GM19372 (cell line): Measurements from ENCODE around the gene MLANA.
"Not testable (repeated sequence)": the region's sequence is repeated elsewhere in the genome, so short reads cannot be mapped to it uniquely, and the experiment has no call there.

Source experiments
- ATAC-seq: cut with Tn5 transposase; IDR thresholded peaks from one replicate; pipeline ENCODE4 v1.9.1; 2021; ENCODE audit warnings: mild to moderate bottlenecking, low read depth, moderate library complexity; ENCODE audit not compliant: unreplicated experiment

MLANA gene

GRCh38 chr9:5869315-5870019 is 21.2 kb upstream of the MLANA start:
- ATAC-seq, result no peak

DNA sequence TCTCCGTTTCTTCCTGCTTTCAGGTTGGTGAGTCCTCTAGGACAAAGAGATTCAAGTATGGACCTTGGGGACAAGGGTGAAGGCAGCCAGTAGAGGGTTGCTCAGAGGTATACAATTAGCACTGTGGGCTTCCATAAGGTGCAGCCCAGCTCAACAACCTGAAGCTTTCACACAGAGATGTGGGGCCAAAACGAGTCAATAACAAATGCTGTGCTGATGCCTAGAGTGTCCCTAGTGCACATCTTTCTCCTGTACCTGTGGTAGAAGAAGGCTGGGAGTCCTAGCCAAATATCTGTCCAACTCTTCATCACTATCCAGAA is 20.7 kb upstream of the MLANA start:
- ATAC-seq, result no peak

GRCh38 chr9:5870691-5871090 is 20.0 kb upstream of the MLANA start:
- no peak for ATAC-seq

DNA sequence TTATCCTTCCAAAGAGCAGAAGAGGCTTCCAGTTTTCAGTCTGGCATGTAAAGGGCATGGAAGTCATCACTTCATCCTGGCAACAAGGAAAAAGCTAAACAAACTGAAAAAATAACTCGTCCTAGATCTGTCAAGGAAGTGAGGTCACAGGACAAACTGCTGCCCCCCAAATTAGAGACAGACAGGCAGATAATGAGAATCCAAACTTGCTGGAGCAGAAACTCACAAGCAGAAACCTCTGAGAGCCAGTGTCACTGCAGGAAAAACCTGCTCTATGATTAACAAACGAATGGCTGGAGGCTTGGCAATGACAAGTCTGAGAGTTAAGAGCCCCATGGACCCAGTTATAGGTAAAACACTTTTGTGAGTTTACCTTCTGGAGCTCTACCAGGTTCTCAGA is 18.9 kb upstream of the MLANA start:
- ATAC-seq, result no peak

DNA sequence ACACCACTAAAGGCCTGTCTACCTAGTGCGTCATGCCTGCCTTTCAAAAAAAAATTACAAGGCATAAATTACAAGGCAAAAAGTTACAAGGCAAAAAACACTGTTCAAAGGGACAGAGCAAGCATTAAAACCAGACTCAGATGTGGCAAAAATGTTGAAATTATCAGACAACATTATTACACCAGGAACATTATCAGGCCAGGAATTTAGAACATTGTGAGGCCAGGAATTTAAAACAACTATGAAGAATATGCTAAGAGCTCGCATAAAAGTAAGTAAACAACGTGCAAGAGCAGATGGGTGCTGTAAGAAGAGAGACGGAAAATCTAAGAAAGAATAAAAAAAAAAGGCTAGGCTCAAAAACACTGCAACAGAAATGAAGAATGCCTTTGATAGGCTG is 18.2 kb upstream of the MLANA start:
- ATAC-seq, result no peak

- no peak for ATAC-seq
These were observed 17.2 kb upstream of the MLANA start for GRCh38 chr9:5873439-5873838.

DNA sequence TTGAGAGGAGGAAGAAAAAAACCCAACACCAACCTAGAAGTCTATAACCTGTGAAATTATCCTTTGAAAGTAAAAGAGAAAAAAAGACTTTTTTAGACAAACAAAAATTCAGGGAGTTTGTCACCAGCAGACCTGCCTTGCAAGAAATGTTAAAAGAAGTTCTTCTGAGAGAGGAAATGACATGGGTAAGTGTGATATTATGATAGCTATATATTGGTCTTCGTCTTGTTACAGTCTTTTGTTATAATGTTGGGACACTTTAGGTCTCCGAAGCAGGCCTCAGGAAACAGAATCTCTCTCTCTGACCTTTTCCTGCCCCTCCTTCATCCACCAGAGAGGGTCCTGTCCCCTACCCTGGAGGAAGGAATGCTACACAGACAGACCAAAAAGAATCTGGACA is 16.6 kb upstream of the MLANA start:
- ATAC-seq, result no peak

DNA sequence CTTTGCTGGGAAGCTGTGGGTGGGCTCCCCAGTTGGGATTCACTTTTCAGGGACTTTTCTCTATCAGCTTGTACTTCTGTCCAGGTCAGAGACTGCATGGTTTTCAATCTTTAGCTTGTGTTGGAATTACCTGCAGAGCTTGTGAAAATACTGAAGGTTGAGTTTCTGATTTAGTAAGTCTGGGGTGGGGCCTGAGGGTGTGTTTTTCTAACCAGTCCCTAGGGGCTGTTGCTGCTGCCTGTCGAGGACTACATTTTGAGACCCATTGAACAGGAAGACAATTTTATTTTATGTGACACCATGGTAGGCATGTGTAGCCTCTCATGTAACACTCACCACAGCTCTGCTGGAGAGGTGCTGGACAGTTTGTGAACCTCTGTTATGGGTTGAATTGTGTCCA is 14.7 kb upstream of the MLANA start:
- no peak for ATAC-seq

DNA sequence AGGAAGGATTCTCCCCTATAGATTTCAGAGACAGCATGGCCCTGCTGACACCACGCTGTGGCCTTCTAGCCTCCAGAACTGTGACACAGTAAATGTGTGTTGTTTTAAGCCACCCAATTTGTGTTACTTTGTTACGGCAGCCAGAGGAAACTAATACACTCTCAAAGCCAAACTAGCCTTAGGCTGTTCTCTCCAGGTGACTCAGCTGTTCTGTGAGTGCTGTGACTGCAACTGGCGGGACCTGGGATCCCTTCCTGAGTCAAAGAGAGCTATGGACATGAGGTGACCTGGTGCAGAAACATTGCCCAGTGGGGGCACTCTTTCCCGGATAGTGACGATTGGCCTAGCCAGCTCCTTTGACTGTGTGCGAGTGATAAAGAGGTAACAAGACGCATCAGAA is 14.0 kb upstream of the MLANA start:
- ATAC-seq, result no peak

DNA sequence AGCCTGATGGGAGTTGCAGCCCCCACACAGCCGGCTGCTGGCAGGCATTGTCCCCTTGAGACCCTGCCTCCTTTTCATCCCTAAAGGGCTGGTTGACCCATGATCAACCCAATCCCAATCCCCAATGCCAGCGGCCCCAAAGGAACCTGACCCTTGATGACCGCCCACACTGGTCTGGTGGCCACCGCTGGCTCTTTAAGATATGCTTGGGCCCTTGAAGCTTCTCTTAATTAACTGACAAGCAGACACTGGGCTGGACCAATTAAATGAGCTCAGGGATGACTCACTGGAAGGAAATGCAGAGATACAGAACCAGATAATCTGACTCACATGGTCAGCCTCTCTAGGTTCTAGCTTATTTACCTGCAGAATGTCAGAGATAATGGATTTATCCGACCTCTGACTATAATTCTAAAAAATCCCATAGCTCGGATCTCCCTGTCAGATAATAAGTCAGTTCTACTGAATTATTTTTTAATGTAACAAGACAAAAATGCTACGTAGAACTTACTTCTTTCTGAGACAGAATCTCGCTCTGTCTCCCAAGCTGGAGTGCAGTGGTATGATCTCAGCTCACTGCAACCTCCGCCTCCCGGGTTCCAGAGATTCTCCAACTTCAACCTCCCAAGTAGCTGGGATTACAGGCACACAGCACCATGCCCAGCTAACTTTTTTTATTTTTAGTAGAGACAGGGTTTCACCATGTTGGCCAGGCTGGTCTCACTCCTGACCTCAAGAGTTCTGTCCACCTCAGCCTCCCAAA is 11.1 kb upstream of the MLANA start:
- no peak for ATAC-seq

DNA sequence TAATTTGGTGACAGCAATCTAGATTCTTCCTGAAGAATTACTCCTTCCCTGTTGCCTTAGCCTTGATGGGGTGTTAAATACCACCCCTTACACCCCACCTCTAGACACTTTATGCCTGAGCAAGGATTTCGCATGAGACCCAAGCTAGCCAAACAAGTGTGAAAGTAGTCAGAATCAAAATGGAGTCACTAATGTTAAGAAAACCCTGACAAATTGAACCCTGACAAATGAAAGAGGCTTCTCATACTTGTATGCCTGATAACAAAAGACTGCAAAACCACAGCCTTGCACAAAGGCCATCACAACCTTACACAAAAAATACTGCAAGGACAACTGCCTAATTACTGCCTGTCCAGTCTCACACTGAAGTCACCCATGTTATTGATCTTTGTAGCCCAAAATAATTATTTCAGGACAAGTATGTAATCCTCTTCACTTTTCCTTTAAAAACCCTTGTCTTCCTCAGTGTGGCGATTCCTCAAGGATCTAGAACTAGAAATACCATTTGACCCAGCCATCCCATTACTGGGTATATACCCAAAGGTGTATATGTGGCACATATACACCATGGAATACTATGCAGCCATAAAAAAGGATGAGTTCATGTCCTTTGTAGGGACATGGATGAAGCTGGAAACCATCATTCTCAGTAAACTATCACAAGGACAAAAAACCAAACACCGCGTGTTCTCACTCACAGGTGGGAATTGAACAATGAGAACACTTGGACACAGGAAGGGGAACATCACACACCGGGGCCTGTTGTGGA is 8.3 kb upstream of the MLANA start:
- ATAC-seq, result not testable (repeated sequence)

DNA sequence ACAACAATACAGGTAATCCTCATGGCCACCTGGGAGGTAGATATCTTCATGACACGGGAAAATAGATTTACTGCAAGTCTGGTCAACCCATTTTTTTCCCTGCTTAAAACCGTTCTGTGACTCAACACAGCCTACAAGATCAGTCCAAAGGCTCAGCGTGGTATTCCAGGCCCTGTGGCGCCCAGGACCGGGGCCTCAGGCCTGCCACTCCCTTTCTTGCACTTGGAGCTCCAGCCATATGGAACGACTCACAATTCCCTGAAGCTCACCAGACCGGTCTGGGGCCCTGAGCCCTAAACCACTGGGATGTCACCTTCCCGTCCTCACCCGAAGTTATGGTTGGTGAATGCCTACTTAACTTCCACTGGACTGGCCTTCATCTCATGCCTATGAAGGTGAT is 6.5 kb upstream of the MLANA start:
- no peak for ATAC-seq

DNA sequence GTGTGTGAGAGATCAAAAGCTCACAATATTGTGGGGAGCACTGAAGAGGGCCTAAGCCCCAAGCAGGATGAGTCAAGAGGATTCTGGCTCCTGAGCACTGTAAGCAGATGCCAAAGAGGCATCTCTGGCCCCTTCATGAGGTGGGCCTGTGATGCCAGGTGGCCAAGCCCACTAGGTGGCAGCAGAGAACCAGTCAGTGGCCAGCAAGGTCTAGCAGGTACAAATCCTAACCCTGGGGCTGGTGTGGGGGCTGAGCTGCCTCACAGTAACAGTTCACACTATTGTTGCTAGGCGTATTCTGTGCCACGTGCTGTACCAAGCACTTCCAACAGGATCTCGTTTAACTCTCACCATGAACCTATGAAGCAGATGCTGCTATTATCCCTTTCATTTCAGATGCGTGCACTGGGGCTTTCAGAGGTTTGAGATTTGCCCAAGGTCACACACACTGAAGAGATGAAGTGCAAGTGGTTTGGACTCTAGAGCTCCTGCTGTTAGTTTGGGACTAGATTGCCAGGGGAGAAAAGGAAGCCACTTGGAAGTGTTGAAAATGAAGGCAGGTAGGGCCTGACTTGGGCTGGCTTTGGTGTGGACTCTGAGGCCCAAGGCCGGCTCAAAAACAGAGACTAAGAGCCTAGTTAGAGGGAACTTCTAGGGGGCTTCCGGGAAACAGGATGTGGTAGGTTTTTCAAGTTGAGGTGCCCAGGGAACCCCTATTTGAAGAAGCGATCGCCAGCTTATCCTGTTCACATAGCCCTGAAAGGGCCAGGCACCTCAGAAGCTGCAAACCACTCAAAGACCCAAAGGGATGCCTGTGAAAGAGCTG is 4.4 kb upstream of the MLANA start:
- ATAC-seq, result peak; percentile 94

- no peak for ATAC-seq
These were observed 1.9 kb downstream of the MLANA start for GRCh38 chr9:5892456-5893133.

DNA sequence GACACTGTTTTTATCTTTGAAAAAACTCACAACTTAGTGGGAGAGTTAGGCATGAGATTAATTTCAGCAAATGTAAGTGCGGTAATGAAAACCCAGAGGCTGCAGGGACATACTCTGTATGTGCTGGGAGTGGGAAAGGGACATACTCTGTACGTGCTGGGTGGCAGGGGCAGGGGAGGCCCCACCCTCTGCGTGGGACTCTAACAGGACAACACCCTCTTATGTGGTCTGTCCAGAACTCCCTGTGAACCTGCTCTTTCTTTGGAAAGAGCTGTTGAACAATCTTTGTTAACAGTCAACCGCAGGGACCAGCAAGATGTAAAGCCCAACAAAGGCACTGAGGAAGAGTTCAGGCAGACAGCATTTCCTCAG is 2.4 kb downstream of the MLANA start:
- no peak for ATAC-seq

DNA sequence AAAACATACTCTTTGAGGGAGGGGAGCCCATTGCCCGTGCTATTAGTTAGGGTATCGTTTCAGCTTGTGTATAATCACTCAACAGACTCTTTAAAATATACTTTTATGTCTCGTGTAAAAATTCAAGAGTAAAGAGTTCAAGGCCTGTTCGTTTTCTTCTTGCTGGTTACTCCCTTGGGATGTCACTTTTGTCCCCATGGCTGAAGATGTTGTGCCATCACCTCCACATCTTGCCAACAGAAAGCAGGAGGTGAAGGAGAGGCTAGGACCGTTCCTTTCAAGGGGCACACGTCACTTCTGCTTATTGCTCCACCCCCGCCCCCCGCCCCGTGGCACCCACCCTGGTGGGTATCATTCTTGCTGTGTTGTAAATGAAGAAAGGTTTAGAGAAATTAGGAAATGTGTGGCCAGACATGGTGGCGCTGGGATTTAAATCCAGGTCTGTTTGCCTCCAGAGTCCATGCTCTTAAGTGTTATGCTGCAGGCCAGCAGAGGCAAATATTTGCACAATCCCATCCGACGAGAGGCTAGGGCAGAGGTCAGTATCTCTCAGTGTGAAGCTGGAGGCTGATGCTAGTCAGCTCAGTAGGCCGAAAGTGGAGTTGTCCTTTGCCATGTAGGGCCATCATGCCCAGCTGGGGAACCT is 3.0 kb downstream of the MLANA start:
- no peak for ATAC-seq

DNA sequence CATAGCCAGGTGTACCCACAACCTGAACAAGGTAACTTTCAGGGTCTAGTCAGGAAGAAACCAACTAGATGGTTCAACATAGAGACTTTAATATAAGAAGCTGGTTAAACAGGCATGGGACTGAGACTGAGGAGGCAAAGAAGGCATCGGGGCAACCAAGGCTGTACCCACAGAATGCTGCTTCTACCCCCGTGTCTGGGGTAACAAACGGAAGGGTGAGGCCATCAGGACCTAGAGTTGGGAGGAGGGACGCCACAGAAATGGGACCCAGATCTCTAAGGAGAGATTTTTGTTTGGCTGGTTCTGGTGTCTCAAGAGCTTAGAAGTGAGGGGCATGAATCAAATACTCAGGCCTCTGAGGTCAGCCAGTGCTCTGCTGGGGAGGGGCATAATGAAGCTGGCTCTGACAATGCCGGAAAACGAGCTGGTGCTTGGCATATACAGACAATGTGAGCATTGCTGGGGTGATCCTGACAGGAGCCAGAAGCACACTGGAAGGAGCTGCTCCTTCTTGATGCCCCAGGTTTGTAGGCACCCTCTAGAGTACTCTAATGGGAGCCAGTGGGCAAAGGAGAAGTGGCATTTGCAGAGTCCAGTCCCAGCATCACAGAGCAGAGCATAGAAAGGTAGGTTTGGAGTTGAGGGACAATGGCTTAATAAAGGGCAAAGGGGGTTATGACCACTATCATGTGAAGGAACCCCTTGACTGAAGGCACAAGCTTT is 3.7 kb downstream of the MLANA start:
- ATAC-seq, result no peak

GRCh38 chr9:5895782-5896181 is 5.1 kb downstream of the MLANA start:
- ATAC-seq, result no peak

- no peak for ATAC-seq
These were observed 6.2 kb downstream of the MLANA start for GRCh38 chr9:5896863-5897262.
